A673 (cell line): ENCODE data around the gene SLAMF8. TPM values are rescaled to one million over a fixed set of nuclear protein-coding genes. Genes with fewer than 3 reads are reported as not detected.
A peak's percentile ranks its signal among the peaks of the same experiment; 100 is the strongest.

ENCODE experiments used
- Bru-seq: library from RNA; stranded (reverse); fragments of 400-500 nt; gene quantifications from one replicate; lab custom pipeline; 2021; lab: Mats Ljungman, UMichigan
- BruChase-seq, 2 experiments: library from RNA; stranded (reverse); fragments of 400-500 nt; gene quantifications; one replicate each; lab custom pipeline; 2021; lab: Mats Ljungman, UMichigan
- BruUV-seq: library from RNA; stranded (reverse); fragments of 400-500 nt; replicated peaks from 2 replicates; lab custom pipeline; 2021; lab: Mats Ljungman, UMichigan
- CTCF ChIA-PET: fragments of 300-600 bp; sonication (Branson Sonifier 250); formaldehyde crosslinking; loops from one replicate; lab custom pipeline; 2022; ENCODE audit warnings: antibody characterized with exemption; lab: Charles Lee
- POLR2A ChIA-PET: fragments of 300-600 bp; sonication (Branson Sonifier 250); formaldehyde crosslinking; loops from one replicate; lab custom pipeline; 2022; ENCODE audit warnings: antibody characterized with exemption; ENCODE audit not compliant: low non-redundant PET; lab: Charles Lee
- DNase-seq: peaks from one replicate; pipeline ENCODE4 v3.0.0-alpha.2; 2015; ENCODE audit warnings: low spot score
- H3K27ac ChIP-seq: fragments of 200-600 bp; sonication (generic); 2 replicates; pipeline ENCODE4 v1.5.1; 2016; ENCODE audit warnings: mixed run types, low read depth, mild to moderate bottlenecking, mixed read lengths, antibody characterized with exemption, low read length; ENCODE audit not compliant: poor library complexity, severe bottlenecking
- H3K27me3 ChIP-seq: fragments of 200-600 bp; sonication (generic); replicated peaks from 2 replicates; pipeline ENCODE4 v1.6.1; 2017; ENCODE audit warnings: mixed run types, low read depth, mild to moderate bottlenecking, mixed read lengths, antibody characterized with exemption, low read length; ENCODE audit not compliant: insufficient read depth, poor library complexity
- H3K36me3 ChIP-seq: fragments of 200-600 bp; sonication (generic); 2 replicates; pipeline ENCODE4 v1.6.1; 2016; ENCODE audit warnings: mixed run types, mild to moderate bottlenecking, mixed read lengths, antibody characterized with exemption, low read length; ENCODE audit not compliant: insufficient read depth, poor library complexity, severe bottlenecking
- H3K4me1 ChIP-seq: fragments of 200-600 bp; sonication (generic); 2 replicates; pipeline ENCODE4 v1.6.1; 2017; ENCODE audit warnings: mixed run types, mild to moderate bottlenecking, mixed read lengths, antibody characterized with exemption, low read length; ENCODE audit not compliant: insufficient read depth, poor library complexity, severe bottlenecking
- H3K4me3 ChIP-seq: fragments of 200-600 bp; sonication (generic); 2 replicates; pipeline ENCODE4 v1.5.1; 2016; ENCODE audit warnings: low read depth, mixed run types, mild to moderate bottlenecking, mixed read lengths, low read length; ENCODE audit not compliant: poor library complexity, severe bottlenecking
- H3K9me3 ChIP-seq: fragments of 200-600 bp; sonication (generic); 2 replicates; pipeline ENCODE4 v1.6.1; 2016; ENCODE audit warnings: mixed run types, low read depth, mild to moderate bottlenecking, mixed read lengths, antibody characterized with exemption, low read length; ENCODE audit not compliant: poor library complexity, severe bottlenecking
- EZH2 ChIP-seq: fragments of 200-600 bp; sonication (generic); IDR thresholded peaks from 2 replicates; pipeline ENCODE4 v1.6.1; 2017; ENCODE audit warnings: borderline replicate concordance, low read depth, mild to moderate bottlenecking, mixed read lengths, antibody characterized with exemption, low read length; ENCODE audit not compliant: poor library complexity, severe bottlenecking
- intact Hi-C: fragments of 100-400 bp; cut with micrococcal nuclease; formaldehyde crosslinking; loops from one replicate; pipeline ENCODE4 v1.10.0; 2022; ENCODE audit not compliant: unreplicated experiment
- long read RNA-seq: library from polyadenylated mRNA; stranded (forward); transcript quantifications from one replicate; pipeline ENCODE4 v2.0.0, GENCODE V29; 2022
- total RNA-seq: library from RNA; stranded (reverse); gene quantifications from 2 replicates; pipeline ENCODE4 v1.2.3, GENCODE V29; 2021
- TF ChIP-seq, protein P1 (sequence below): fragments of 300-800, 200-600 bp; sonication (generic); conservative IDR thresholded peaks from 2 replicates; pipeline ENCODE4 v1.5.1; 2017; ENCODE audit warnings: low read depth, mild to moderate bottlenecking, antibody characterized with exemption, low read length, moderate library complexity, mixed read lengths

The SLAMF8 gene
- total RNA-seq (not detected in 2 replicates), Bru-seq, nascent RNA (percentile 8 among the genes with signal in this experiment), BruChase-seq, experiment 1, labeled RNA remaining after a 2-hour chase (not detected), BruChase-seq, experiment 2, labeled RNA remaining after a 6-hour chase (not detected)
- long read RNA-seq, partial matches to known transcripts: 0 of 3 reads
- long read RNA-seq, other reads (novel, unspliced or antisense): 3 of 3 reads

GRCh38 chr1:159826441-159827101 is at the start of gene SLAMF8:
SLAMF8 (plus strand) TSS chr1:159826873; CDS start chr1:159826899, 26 bp downstream.
- Histone ChIP-seq H3K27me3 (no peaks in the 10 kb centered on the region), H3K4me1 (peaks cover 16% of the 10 kb centered on the region), H3K36me3 (no peaks in the 10 kb centered on the region), H3K9me3 (no peaks in the 10 kb centered on the region), H3K27ac (no peak within 1 kb of the TSS), H3K4me3 (no peak within 1 kb of the TSS)
- intact Hi-C loops: no loop called here
- no peak for DNase-seq
- BruUV-seq: no TSS peak
- CTCF ChIA-PET: no interaction called here
- POLR2A ChIA-PET: no interaction called here
- no peak for TF ChIP-seq EZH2
- TF ChIP-seq, protein P1, sequence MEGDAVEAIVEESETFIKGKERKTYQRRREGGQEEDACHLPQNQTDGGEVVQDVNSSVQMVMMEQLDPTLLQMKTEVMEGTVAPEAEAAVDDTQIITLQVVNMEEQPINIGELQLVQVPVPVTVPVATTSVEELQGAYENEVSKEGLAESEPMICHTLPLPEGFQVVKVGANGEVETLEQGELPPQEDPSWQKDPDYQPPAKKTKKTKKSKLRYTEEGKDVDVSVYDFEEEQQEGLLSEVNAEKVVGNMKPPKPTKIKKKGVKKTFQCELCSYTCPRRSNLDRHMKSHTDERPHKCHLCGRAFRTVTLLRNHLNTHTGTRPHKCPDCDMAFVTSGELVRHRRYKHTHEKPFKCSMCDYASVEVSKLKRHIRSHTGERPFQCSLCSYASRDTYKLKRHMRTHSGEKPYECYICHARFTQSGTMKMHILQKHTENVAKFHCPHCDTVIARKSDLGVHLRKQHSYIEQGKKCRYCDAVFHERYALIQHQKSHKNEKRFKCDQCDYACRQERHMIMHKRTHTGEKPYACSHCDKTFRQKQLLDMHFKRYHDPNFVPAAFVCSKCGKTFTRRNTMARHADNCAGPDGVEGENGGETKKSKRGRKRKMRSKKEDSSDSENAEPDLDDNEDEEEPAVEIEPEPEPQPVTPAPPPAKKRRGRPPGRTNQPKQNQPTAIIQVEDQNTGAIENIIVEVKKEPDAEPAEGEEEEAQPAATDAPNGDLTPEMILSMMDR: no peak

DNA sequence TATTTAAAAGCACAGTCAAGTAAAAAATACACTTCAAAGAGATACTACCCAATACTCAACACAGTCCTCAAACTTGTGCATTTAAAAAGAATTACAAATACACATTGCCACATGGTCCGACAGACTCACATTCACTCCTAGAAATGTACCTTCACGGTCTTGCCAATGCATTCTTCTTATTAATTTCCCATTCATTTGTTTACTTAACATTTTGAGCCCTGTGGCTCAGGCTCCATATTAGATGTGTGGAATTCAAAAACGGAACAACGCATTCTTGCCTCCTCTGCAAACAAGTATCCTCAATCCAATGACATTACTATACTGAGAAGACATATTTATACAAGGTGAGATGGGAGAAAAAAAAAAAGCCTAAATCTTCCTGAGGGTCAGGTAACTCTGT is 48.4 kb upstream of the SLAMF8 start:
- Histone ChIP-seq H3K9me3 (no peaks in the 10 kb centered on the region), H3K36me3 (no peaks in the 10 kb centered on the region), H3K4me1 (no peaks in the 10 kb centered on the region), H3K4me3 (no peak overlapping the region), H3K27ac (no peak overlapping the region), H3K27me3 (no peaks in the 10 kb centered on the region)
- no TSS peak for BruUV-seq
- no peak for DNase-seq
- intact Hi-C loops: no loop called here
- no peak for TF ChIP-seq EZH2
- TF ChIP-seq, protein P1: no peak
- POLR2A ChIA-PET: no interaction called here
- CTCF ChIA-PET: no interaction called here

DNA sequence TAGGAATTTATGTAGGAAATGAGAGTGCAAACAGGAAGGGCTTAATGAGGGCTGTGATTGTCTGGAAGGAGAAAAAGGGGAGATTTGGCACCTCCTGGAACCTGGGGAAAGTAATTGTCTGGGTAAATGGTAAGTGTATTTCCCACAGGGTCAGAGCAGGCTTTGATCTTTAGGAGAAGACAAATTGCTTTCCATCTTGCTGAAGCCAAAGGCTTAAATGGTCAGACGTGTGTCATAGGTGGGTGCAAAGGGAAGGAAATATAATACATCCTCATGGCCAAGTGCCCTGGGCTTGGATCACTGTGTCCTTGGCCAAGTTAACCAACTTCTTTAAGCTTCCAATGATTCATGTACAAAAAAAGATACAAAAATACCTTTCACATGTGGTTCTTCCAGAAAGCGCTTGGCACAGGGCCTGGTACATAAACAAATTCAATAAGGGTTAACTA is 47.2 kb upstream of the SLAMF8 start:
- DNase-seq: no peak
- Histone ChIP-seq H3K27ac (no peak overlapping the region), H3K9me3 (no peaks in the 10 kb centered on the region), H3K4me3 (no peak overlapping the region), H3K27me3 (no peaks in the 10 kb centered on the region), H3K4me1 (no peaks in the 10 kb centered on the region), H3K36me3 (no peaks in the 10 kb centered on the region)
- no TSS peak for BruUV-seq
- ChIA-PET CTCF (no interaction called here), POLR2A (interaction anchor here (0.7 kb wide), 1 partner anchor 419 kb away, joined by 3 read pairs; no protein-coding TSS in a partner anchor)
- intact Hi-C loops: no loop called here
- TF ChIP-seq EZH2: no peak
- TF ChIP-seq, protein P1: no peak
